Measurements from ENCODE around the gene NFATC1.

Gene NFATC1

GRCh38 chr18:79548621-79548985 is 152.9 kb downstream of the NFATC1 start:
- DNase-seq, result no peak

- DNase-seq, result no peak
Measured at GRCh38 chr18:79548986-79549637, 153.4 kb downstream of the NFATC1 start.

- DNase-seq, result no peak
Measured at GRCh38 chr18:79549638-79550000, 153.9 kb downstream of the NFATC1 start.

- DNase-seq, result no peak
Measured at GRCh38 chr18:79552140-79552631, 156.5 kb downstream of the NFATC1 start.

GRCh38 chr18:79552696-79553095 is 157.0 kb downstream of the NFATC1 start:
- no peak for DNase-seq

GRCh38 chr18:79553154-79553553 is 157.4 kb downstream of the NFATC1 start:
- DNase-seq, result no peak

- DNase-seq, result no peak
Measured at GRCh38 chr18:79553696-79554095, 158.0 kb downstream of the NFATC1 start.

- DNase-seq, result no peak
Measured at GRCh38 chr18:79554321-79554720, 158.6 kb downstream of the NFATC1 start.

- DNase-seq, result no peak
Measured at GRCh38 chr18:79554945-79555645, 159.4 kb downstream of the NFATC1 start.

- DNase-seq, result no peak
Measured at GRCh38 chr18:79555885-79556284, 160.2 kb downstream of the NFATC1 start.

- DNase-seq, result no peak
Measured at GRCh38 chr18:79556829-79557585, 161.3 kb downstream of the NFATC1 start.

GRCh38 chr18:79558196-79558932 is 162.6 kb downstream of the NFATC1 start:
- no peak for DNase-seq

- DNase-seq, result no peak
Measured at GRCh38 chr18:79558933-79559416, 163.2 kb downstream of the NFATC1 start.

- no peak for DNase-seq
Measured at GRCh38 chr18:79559436-79559835, 163.7 kb downstream of the NFATC1 start.

GRCh38 chr18:79560042-79560860 is 164.5 kb downstream of the NFATC1 start:
- DNase-seq, result no peak

- DNase-seq, result no peak
Measured at GRCh38 chr18:79560861-79561210, 165.1 kb downstream of the NFATC1 start.

- DNase-seq, result no peak
Measured at GRCh38 chr18:79563949-79564348, 168.2 kb downstream of the NFATC1 start.

- no peak for DNase-seq
Measured at GRCh38 chr18:79564441-79564840, 168.7 kb downstream of the NFATC1 start.

- DNase-seq, result no peak
Measured at GRCh38 chr18:79566771-79567431, 171.2 kb downstream of the NFATC1 start.

Data from anterior cingulate cortex (tissue), 58 donors.